Fibroblast of mammary gland (primary cell): ENCODE measurements around the gene CPAMD8.

Source experiments
- DNase-seq: peaks from one replicate; pipeline ENCODE4 v3.0.0-alpha.2; 2010; ENCODE audit warnings: low read depth
- H3K4me3 ChIP-seq: 2 replicates; pipeline ENCODE4 v1.5.1; 2011; ENCODE audit warnings: low read depth, mild to moderate bottlenecking, low read length, moderate library complexity; ENCODE audit not compliant: control insufficient read depth
- TF ChIP-seq, protein P1 (sequence below): conservative IDR thresholded peaks from 2 replicates; pipeline ENCODE4 v1.5.1; 2011; ENCODE audit warnings: low read depth, low read length, inconsistent platforms; ENCODE audit not compliant: control insufficient read depth, insufficient read depth

CPAMD8 gene

GRCh38 chr19:17055636-17056035 is 29.0 kb upstream of the CPAMD8 start:
- no peak overlapping the region for H3K4me3 ChIP-seq
- DNase-seq: no peak
- TF ChIP-seq, protein P1, sequence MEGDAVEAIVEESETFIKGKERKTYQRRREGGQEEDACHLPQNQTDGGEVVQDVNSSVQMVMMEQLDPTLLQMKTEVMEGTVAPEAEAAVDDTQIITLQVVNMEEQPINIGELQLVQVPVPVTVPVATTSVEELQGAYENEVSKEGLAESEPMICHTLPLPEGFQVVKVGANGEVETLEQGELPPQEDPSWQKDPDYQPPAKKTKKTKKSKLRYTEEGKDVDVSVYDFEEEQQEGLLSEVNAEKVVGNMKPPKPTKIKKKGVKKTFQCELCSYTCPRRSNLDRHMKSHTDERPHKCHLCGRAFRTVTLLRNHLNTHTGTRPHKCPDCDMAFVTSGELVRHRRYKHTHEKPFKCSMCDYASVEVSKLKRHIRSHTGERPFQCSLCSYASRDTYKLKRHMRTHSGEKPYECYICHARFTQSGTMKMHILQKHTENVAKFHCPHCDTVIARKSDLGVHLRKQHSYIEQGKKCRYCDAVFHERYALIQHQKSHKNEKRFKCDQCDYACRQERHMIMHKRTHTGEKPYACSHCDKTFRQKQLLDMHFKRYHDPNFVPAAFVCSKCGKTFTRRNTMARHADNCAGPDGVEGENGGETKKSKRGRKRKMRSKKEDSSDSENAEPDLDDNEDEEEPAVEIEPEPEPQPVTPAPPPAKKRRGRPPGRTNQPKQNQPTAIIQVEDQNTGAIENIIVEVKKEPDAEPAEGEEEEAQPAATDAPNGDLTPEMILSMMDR: no peak

DNA sequence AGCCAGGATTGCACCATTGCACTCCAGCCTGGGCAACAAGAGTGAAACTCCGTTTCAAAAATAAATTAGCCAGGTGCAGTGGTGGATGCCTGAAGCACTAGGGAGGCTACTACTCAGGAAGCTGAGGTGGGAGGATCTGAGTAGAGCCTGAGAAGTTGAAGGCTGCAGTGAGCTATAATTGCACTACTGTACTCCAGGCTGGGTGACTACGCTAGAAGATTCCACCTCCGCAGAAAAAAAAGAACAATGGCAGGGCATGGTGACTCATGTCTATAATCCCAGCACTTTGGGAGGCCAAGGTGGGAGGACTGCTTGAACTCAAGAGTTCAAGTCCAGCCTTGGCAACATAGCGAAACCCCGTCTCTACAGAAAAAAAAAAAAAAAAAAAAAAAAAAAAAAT is 28.1 kb upstream of the CPAMD8 start:
- TF ChIP-seq, protein P1: no peak
- no peak overlapping the region for H3K4me3 ChIP-seq
- no peak for DNase-seq

DNA sequence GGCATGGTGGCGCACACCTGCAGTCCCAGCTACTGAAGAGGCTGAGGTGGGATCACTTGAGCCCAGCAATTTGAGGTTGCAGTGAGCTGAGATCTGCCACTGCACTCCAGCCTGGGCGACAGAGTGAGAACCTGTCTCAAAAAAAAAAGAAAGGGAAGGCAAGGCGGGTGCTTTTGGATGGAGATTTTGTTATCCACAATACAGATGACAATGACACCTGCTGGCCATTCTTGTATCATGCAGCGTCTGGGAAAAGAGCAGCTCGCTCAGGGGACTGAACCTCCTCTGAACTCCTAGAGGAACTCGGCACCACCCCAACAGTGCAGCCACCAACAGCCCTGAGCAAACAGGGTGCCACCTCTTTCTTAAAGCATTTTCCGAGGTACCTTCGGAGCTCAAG is 25.8 kb upstream of the CPAMD8 start:
- no peak overlapping the region for H3K4me3 ChIP-seq
- DNase-seq: peak; percentile 60
- TF ChIP-seq, protein P1: peak; percentile 64

DNA sequence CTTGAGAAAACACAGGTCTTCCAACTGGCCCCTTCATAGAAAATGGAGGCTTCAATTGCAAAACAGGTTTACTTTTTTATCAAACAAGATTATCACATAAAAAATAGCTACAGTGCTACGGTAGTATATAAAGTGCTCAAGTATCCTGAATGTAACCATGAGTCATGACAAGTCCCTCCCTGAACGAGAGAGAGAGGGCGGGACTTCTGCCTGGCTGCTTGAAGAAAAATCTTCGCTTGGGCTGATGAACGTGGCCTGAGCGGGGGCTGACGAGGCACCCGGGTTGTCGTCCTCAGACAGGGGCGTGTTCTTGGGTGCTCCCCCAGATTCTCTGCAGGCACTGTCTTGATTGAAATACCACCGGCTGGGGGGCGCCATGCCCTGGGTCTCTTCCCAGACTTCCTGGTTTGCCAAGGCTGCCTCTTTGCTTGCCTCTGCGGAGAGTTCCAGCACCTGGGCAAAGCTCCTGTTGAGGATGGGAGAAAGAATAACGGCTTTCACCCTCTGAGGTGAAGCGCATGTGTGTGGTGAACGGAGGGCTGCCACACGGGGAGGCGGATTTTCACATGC is 23.2 kb upstream of the CPAMD8 start:
- DNase-seq: peak; percentile 71
- H3K4me3 ChIP-seq: no peak overlapping the region
- TF ChIP-seq, protein P1: no peak

DNA sequence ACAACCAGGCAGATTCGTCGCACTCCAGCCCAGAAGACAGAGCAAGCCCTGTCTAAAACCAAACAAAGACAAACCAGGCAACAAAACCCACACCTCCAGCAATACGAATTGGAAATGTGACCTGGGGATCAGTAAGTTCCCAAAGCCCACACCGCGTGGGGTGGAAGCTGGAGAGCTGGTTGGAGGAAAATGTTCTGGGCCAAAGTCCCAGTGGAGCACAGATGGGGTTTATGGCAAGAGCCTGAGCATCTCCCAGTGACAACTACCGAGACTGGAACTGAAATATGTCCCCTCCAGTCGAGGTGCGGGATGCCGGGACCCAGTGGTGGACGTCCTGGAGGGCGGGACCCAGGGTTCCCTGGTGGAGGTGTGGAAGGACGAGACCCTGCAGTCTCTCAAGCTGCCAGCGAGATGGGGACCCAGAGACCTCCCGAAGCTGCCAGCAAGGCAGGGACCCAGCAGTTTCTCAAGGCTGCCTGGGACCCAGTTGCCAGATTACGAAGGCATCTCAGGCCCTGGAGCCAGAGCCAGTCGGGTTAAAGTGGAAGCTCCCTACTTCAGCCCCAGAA is 22.4 kb upstream of the CPAMD8 start:
- TF ChIP-seq, protein P1: no peak
- DNase-seq: no peak
- H3K4me3 ChIP-seq: no peak overlapping the region

DNA sequence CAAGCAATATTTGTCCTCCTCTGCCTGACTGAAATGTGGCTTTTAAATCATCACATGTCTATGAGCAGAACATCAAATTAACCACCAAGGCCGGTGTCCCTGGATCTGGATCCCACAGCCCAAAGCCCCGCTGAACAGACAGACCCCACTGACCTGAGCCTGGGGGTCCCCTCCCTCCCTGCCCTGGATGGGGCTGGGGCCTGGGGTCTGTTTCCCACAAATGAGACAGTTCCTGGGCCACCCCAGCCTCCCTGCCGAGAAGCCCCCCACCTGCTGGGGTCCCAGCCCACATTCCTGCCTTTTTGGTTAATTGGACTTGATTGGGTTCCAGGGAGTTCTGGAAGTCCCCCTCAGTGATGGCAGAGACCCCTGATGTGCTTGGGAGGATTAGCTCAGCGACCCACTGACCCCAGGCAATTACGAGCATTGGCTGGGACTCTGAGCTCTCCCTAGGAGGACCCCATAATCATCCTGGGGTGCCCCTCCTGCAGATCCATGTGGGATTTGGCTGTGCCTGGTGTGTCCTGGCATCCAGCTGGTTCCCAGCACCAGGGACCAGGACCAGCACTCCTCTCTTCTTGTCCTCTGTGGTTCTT is 19.4 kb upstream of the CPAMD8 start:
- no peak for DNase-seq

More for the DNA sequence above, 19.4 kb upstream of the CPAMD8 start:
- TF ChIP-seq, protein P1: no peak
- no peak overlapping the region for H3K4me3 ChIP-seq
